ENCODE data around the gene THG1L. TPM values are rescaled to one million over a fixed set of nuclear protein-coding genes. Genes with fewer than 3 reads are reported as not detected.

THG1L gene
- polyA plus RNA-seq, 1 of the 3 experiments (the other 2 are of a cell fraction) = 37.0 TPM

- no peak overlapping the region for H2AFZ ChIP-seq (ENCODE audit: low read depth)
- no peaks in the 10 kb centered on the region for H3K9me2 ChIP-seq
- no peaks in the 10 kb centered on the region for H3K27me3 ChIP-seq (ENCODE audit: insufficient read depth)
- H3K27ac ChIP-seq (ENCODE audit: low read depth in 2 of 2, low read length in 1 of 2) = no peak overlapping the region
- H3K9me3 ChIP-seq = no peaks in the 10 kb centered on the region
- no peaks in the 10 kb centered on the region for H3F3A ChIP-seq (replicated peaks; ENCODE audit: insufficient read depth)
- no peaks in the 10 kb centered on the region for H3K4me1 ChIP-seq (ENCODE audit: control insufficient read depth in 1 of 2, insufficient read depth in 2 of 2, low read depth in 1 of 2, low read length in 1 of 2)
- H3K4me2 ChIP-seq = no peak overlapping the region
- WGBS (ENCODE audit: low lambda C conversion rate) = 91% methylated on average over 3 of the region's 3 CpGs
- DNase-seq = no peak
- no peak overlapping the region for H3K9ac ChIP-seq
- CTCF ChIA-PET = interaction anchor here (0.6 to 2.1 kb wide), 4 partner anchors 24 to 1365 kb away, joined by 3 to 4 read pairs (median 3); partner anchors contain the start of gene LSM11
- POLR2A ChIA-PET = no interaction called here
- H3K4me3 ChIP-seq (ENCODE audit: low read depth in 2 of 2, low read length in 1 of 2) = no peak overlapping the region
- no peaks in the 10 kb centered on the region for H3K79me2 ChIP-seq (ENCODE audit: insufficient read depth)
- H4K20me1 ChIP-seq (ENCODE audit: insufficient read depth) = no peaks in the 10 kb centered on the region
- TF ChIP-seq TAF1 (IDR thresholded peaks at IDR 0.05; ENCODE audit: borderline replicate concordance, low read depth, low read length) (no peak), PBX3 (IDR thresholded peaks at IDR 0.05) (no peak), YY1 (IDR thresholded peaks at IDR 0.05; ENCODE audit: low read depth) (no peak), RFX5 (IDR thresholded peaks at IDR 0.05; ENCODE audit: low read length) (no peak), TEAD4 (IDR thresholded peaks at IDR 0.05; ENCODE audit: borderline replicate concordance, insufficient read depth) (no peak)
- TF ChIP-seq, protein P1, sequence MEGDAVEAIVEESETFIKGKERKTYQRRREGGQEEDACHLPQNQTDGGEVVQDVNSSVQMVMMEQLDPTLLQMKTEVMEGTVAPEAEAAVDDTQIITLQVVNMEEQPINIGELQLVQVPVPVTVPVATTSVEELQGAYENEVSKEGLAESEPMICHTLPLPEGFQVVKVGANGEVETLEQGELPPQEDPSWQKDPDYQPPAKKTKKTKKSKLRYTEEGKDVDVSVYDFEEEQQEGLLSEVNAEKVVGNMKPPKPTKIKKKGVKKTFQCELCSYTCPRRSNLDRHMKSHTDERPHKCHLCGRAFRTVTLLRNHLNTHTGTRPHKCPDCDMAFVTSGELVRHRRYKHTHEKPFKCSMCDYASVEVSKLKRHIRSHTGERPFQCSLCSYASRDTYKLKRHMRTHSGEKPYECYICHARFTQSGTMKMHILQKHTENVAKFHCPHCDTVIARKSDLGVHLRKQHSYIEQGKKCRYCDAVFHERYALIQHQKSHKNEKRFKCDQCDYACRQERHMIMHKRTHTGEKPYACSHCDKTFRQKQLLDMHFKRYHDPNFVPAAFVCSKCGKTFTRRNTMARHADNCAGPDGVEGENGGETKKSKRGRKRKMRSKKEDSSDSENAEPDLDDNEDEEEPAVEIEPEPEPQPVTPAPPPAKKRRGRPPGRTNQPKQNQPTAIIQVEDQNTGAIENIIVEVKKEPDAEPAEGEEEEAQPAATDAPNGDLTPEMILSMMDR (IDR thresholded peaks at IDR 0.05) = no peak
- TF ChIP-seq, protein P2, sequence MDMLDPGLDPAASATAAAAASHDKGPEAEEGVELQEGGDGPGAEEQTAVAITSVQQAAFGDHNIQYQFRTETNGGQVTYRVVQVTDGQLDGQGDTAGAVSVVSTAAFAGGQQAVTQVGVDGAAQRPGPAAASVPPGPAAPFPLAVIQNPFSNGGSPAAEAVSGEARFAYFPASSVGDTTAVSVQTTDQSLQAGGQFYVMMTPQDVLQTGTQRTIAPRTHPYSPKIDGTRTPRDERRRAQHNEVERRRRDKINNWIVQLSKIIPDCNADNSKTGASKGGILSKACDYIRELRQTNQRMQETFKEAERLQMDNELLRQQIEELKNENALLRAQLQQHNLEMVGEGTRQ (IDR thresholded peaks at IDR 0.05; ENCODE audit: borderline replicate concordance, low read depth, low read length) = no peak
- H3K36me3 ChIP-seq (replicated peaks in 1 of 2; ENCODE audit: control insufficient read depth in 1 of 2, insufficient read depth in 2 of 2, low read length in 1 of 2) = no peaks in the 10 kb centered on the region
Measured at GRCh38 chr5:157767689-157768088, 36.5 kb downstream of the THG1L start.

- Histone ChIP-seq H4K20me1 (ENCODE audit: insufficient read depth) (no peaks in the 10 kb centered on the region), H3K9ac (no peak overlapping the region), H3K9me2 (no peaks in the 10 kb centered on the region), H3K36me3 (replicated peaks in 1 of 2; ENCODE audit: control insufficient read depth in 1 of 2, insufficient read depth in 2 of 2, low read length in 1 of 2) (no peaks in the 10 kb centered on the region), H3F3A (replicated peaks; ENCODE audit: insufficient read depth) (no peaks in the 10 kb centered on the region), H3K4me2 (no peak overlapping the region), H3K27ac (ENCODE audit: low read depth in 2 of 2, low read length in 1 of 2) (no peak overlapping the region), H3K4me3 (ENCODE audit: low read depth in 2 of 2, low read length in 1 of 2) (no peak overlapping the region), H3K9me3 (no peaks in the 10 kb centered on the region), H2AFZ (ENCODE audit: low read depth) (no peak overlapping the region), H3K79me2 (ENCODE audit: insufficient read depth) (no peaks in the 10 kb centered on the region), H3K27me3 (ENCODE audit: insufficient read depth) (no peaks in the 10 kb centered on the region), H3K4me1 (ENCODE audit: control insufficient read depth in 1 of 2, insufficient read depth in 2 of 2, low read depth in 1 of 2, low read length in 1 of 2) (no peaks in the 10 kb centered on the region)
- DNase-seq = no peak
- ChIA-PET CTCF (interaction anchor here (1.0 to 2.0 kb wide), 2 partner anchors 8 to 178 kb away, joined by 4 to 6 read pairs; no protein-coding TSS in a partner anchor), POLR2A (no interaction called here)
- 84% methylated on average over 4 of the region's 4 CpGs for WGBS (ENCODE audit: low lambda C conversion rate)
- TF ChIP-seq SMC3 (IDR thresholded peaks at IDR 0.05; ENCODE audit: low read depth, low read length) (no peak), NRF1 (IDR thresholded peaks at IDR 0.05; ENCODE audit: low read depth, low read length) (no peak), PBX3 (IDR thresholded peaks at IDR 0.05) (no peak), ELF1 (IDR thresholded peaks at IDR 0.05) (no peak), POLR2AphosphoS5 (IDR thresholded peaks at IDR 0.05; ENCODE audit: low read depth, low read length) (no peak), GATA2 (CRISPR knock-in tag; IDR thresholded peaks at IDR 0.05) (no peak), MEF2A (IDR thresholded peaks at IDR 0.05; ENCODE audit: borderline replicate concordance, low read depth) (no peak), GABPA (IDR thresholded peaks at IDR 0.05; ENCODE audit: low read depth) (no peak), FOSL2 (IDR thresholded peaks at IDR 0.05; ENCODE audit: borderline replicate concordance, low read depth) (no peak), FOXJ3 (CRISPR knock-in tag; IDR thresholded peaks at IDR 0.05) (no peak)
- TF ChIP-seq, protein P3, sequence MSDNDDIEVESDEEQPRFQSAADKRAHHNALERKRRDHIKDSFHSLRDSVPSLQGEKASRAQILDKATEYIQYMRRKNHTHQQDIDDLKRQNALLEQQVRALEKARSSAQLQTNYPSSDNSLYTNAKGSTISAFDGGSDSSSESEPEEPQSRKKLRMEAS (IDR thresholded peaks at IDR 0.05; ENCODE audit: low read depth) = no peak
- TF ChIP-seq, protein P1 (IDR thresholded peaks at IDR 0.05) = no peak
Measured at GRCh38 chr5:157770665-157771064, 39.4 kb downstream of the THG1L start.

Data from SK-N-SH (cell line).